Measurements from ENCODE around the gene ACSBG1. TPM values are rescaled to one million over a fixed set of nuclear protein-coding genes. Genes with fewer than 3 reads are reported as not detected.
A peak's percentile ranks its signal among the peaks of the same experiment; 100 is the strongest.

The ACSBG1 gene
- total RNA-seq, 2 donors from 2014 or later: 0.31 TPM; not detected in 1

GRCh38 chr15:78194568-78194925 is 39.8 kb downstream of the ACSBG1 start:
- Mint-ChIP-seq H3K36me3 (no peaks in the 10 kb centered on the region), H3K9me3 (no peaks in the 10 kb centered on the region), H3K27ac (no peak overlapping the region), H3K4me1 (ENCODE audit: low read depth in 2 of 2) (no peaks in the 10 kb centered on the region), H3K27me3 (peaks cover 3 to 9% of the 10 kb centered on the region in 2 donors), H3K4me3 (no peak overlapping the region)
- ATAC-seq (no peak), DNase-seq (ENCODE audit: low spot score) (no peak)

DNA sequence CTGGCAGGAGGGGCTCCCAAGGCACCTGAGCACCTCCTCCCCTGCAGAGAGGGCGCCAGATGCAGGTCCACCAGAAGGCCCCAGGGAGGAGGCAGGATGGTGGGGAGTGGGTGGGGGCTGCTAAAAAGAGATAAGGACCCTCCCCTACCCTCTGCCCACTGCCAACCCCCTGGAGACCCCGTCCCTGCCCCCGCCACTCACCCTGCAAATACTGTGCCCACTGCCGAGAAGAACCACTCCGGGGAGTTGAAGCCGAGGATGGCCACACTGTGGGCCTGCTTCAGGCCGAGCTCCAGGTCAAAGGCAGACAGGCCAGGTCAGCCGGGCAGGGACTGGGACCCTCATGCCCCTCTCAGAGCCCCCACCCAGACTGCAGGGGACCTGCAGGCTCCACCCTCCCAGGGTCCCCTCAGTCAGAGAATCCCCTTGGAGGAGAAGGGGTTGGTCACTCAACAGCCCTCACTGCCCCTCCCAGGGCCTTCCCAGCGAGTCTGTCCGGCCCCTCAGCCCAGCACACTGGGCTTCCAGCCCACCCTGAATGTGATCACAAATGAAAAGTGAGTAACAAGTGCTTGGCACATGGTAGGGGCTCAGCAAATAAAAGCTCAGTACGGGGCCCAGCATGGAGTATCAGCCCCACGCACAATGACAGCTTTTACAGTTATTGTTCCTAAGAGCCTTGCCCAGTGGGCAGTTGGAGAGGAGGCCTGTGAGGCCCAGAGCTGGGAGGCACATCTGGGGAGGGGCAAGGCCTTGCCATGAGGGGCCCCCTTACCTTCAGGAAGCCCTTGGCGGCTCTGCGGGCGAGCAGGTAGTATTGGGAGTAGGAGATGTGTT is 40.4 kb downstream of the ACSBG1 start:
- DNase-seq (ENCODE audit: low spot score) (peak; percentile 22), ATAC-seq (peak; percentile 8 to 26)
- Mint-ChIP-seq H3K27ac (no peak overlapping the region), H3K36me3 (no peaks in the 10 kb centered on the region), H3K4me1 (ENCODE audit: low read depth in 2 of 2) (no peaks in the 10 kb centered on the region), H3K9me3 (no peaks in the 10 kb centered on the region), H3K27me3 (peaks cover 3 to 9% of the 10 kb centered on the region in 2 donors), H3K4me3 (no peak overlapping the region)

- Mint-ChIP-seq H3K27me3 (peaks cover 3 to 9% of the 10 kb centered on the region in 2 donors), H3K27ac (no peak overlapping the region), H3K4me1 (ENCODE audit: low read depth in 2 of 2) (no peaks in the 10 kb centered on the region), H3K9me3 (no peaks in the 10 kb centered on the region), H3K4me3 (no peak overlapping the region), H3K36me3 (no peaks in the 10 kb centered on the region)
- ATAC-seq (peak in 1 of 2 donors; percentile 49), DNase-seq (ENCODE audit: low spot score) (peak; percentile 56)
Measured at GRCh38 chr15:78192826-78193594, 41.4 kb downstream of the ACSBG1 start.

- no peak overlapping the region for H3K27ac Mint-ChIP-seq
- peaks cover 9 to 15% of the 10 kb centered on the region in 2 donors for H3K27me3 Mint-ChIP-seq
- H3K36me3 Mint-ChIP-seq: peaks cover 12% of the 10 kb centered on the region
- H3K4me1 Mint-ChIP-seq (ENCODE audit: low read depth in 2 of 2): no peaks in the 10 kb centered on the region
- DNase-seq (ENCODE audit: low spot score) (no peak), ATAC-seq (no peak)
- H3K4me3 Mint-ChIP-seq: no peak overlapping the region
- no peaks in the 10 kb centered on the region for H3K9me3 Mint-ChIP-seq
Measured at GRCh38 chr15:78182821-78183220, 51.5 kb downstream of the ACSBG1 start.

DNA sequence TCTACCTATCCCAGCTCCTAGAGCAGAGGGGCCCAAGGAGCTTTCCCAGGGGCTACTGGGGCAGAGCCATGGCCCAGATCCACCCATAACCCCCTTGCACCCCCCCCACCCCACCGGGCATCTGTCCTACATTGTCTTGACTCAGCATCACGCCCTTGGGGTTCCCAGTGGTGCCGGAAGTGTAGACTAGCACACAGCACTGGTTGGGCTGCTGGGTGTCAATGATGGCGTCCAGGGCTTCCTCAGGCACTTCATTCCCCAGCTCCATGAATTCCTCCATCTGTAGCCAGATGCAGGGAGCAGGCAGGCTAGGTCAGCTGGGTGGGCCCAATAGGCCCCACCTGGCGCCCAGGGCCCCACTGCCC is 52.0 kb downstream of the ACSBG1 start:
- peaks cover 9 to 15% of the 10 kb centered on the region in 2 donors for H3K27me3 Mint-ChIP-seq
- peaks cover 12% of the 10 kb centered on the region for H3K36me3 Mint-ChIP-seq
- H3K27ac Mint-ChIP-seq: no peak overlapping the region
- H3K9me3 Mint-ChIP-seq: no peaks in the 10 kb centered on the region
- DNase-seq (ENCODE audit: low spot score) (no peak), ATAC-seq (no peak)
- no peaks in the 10 kb centered on the region for H3K4me1 Mint-ChIP-seq (ENCODE audit: low read depth in 2 of 2)
- H3K4me3 Mint-ChIP-seq: no peak overlapping the region

DNA sequence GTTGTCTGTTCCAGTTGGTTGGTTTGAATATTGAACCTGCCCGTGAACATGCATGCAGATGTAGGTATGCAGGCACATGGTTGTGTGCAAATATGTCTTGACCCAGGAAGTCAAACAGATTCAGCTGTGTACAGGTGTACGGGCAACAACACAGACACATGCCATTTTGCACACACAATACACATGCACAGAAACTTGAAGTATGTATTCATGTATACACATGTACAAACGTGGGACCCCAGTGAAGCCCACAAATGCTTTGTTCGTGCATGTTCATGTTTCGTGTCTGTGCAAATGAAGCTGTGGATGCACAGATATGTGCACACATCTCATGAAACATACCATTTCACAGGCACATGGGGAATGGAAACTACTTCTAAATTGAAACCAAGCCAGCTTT is 54.5 kb downstream of the ACSBG1 start:
- H3K27ac Mint-ChIP-seq: no peak overlapping the region
- H3K27me3 Mint-ChIP-seq: peaks cover 0 to 3% of the 10 kb centered on the region in 2 donors
- no peak for DNase-seq (ENCODE audit: low spot score)
- no peaks in the 10 kb centered on the region for H3K9me3 Mint-ChIP-seq
- no peak overlapping the region for H3K4me3 Mint-ChIP-seq
- ATAC-seq: no peak
- peaks cover under 1% of the 10 kb centered on the region in 2 donors for H3K4me1 Mint-ChIP-seq (ENCODE audit: low read depth in 2 of 2)
- no peaks in the 10 kb centered on the region for H3K36me3 Mint-ChIP-seq

- no peak for ATAC-seq
- peaks cover 0 to 3% of the 10 kb centered on the region in 2 donors for H3K27me3 Mint-ChIP-seq
- H3K36me3 Mint-ChIP-seq: no peaks in the 10 kb centered on the region
- H3K4me3 Mint-ChIP-seq: no peak overlapping the region
- no peaks in the 10 kb centered on the region for H3K9me3 Mint-ChIP-seq
- no peak for DNase-seq (ENCODE audit: low spot score)
- H3K27ac Mint-ChIP-seq: no peak overlapping the region
- peaks cover 5 to 6% of the 10 kb centered on the region in 2 donors for H3K4me1 Mint-ChIP-seq (ENCODE audit: low read depth in 2 of 2)
Measured at GRCh38 chr15:78179286-78179840, 55.0 kb downstream of the ACSBG1 start.

GRCh38 chr15:78178064-78178463 is 56.3 kb downstream of the ACSBG1 start:
- no peaks in the 10 kb centered on the region for H3K36me3 Mint-ChIP-seq
- H3K27me3 Mint-ChIP-seq: peaks cover 0 to 3% of the 10 kb centered on the region in 2 donors
- H3K9me3 Mint-ChIP-seq: no peaks in the 10 kb centered on the region
- DNase-seq (ENCODE audit: low spot score) (no peak), ATAC-seq (no peak)
- H3K4me1 Mint-ChIP-seq (ENCODE audit: low read depth in 2 of 2): peaks cover 12 to 14% of the 10 kb centered on the region in 2 donors
- H3K27ac Mint-ChIP-seq: no peak overlapping the region
- no peak overlapping the region for H3K4me3 Mint-ChIP-seq

DNA sequence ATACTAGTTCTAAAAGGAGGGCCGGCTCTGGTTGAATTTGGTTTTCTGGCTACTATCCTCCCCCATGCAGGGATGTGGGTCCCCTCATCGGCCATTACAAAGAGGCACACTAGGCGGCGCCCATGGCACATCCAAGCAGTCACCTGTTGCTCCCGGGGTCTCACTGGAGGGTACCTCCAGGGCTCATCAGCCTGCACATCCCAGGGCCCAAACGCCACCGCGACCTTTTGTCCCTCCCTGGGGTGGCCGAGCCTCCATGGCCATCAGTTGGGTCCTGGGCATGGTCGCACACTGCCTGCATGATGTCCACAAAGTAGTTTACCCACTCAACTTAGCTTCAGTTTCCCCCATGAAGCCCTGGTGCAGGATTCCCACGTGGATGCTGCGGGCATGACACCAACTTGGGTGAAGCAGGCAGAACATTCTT is 56.9 kb downstream of the ACSBG1 start:
- Mint-ChIP-seq H3K4me3 (no peak overlapping the region), H3K36me3 (no peaks in the 10 kb centered on the region), H3K9me3 (no peaks in the 10 kb centered on the region), H3K4me1 (ENCODE audit: low read depth in 2 of 2) (peaks cover 14 to 15% of the 10 kb centered on the region in 2 donors), H3K27ac (no peak overlapping the region), H3K27me3 (peaks cover 0 to 3% of the 10 kb centered on the region in 2 donors)
- DNase-seq (ENCODE audit: low spot score): no peak
- no peak for ATAC-seq

DNA sequence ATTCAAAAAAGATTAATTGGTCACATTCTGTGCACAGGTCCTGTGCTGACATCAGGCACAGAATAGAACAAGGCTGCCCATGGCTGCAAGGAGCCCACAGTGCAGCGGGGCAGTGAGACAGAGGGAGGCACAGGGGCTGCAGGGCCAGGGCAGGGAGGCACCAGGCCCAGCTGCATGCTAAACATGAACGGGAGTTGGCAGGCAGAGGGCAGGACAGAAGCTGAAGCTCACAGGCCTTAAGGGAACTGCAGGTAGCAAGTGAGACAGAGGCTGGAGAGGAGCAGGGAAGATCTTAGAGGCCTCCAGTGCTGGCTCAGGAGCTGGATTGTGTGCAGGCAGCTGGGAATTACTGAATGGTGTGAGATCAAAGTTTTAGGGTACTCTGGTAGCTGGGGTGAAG is 59.0 kb downstream of the ACSBG1 start:
- Mint-ChIP-seq H3K9me3 (no peaks in the 10 kb centered on the region), H3K36me3 (peaks cover 3% of the 10 kb centered on the region), H3K4me3 (no peak overlapping the region), H3K4me1 (ENCODE audit: low read depth in 2 of 2) (peaks cover 14 to 15% of the 10 kb centered on the region in 2 donors), H3K27me3 (peaks cover 0 to 3% of the 10 kb centered on the region in 2 donors), H3K27ac (no peak overlapping the region)
- ATAC-seq: no peak
- no peak for DNase-seq (ENCODE audit: low spot score)

GRCh38 chr15:78174401-78174800 is 60.0 kb downstream of the ACSBG1 start:
- Mint-ChIP-seq H3K36me3 (peaks cover 9% of the 10 kb centered on the region), H3K4me1 (ENCODE audit: low read depth in 2 of 2) (peaks cover 14 to 15% of the 10 kb centered on the region in 2 donors), H3K4me3 (no peak overlapping the region), H3K9me3 (no peaks in the 10 kb centered on the region), H3K27me3 (peaks cover 0 to 3% of the 10 kb centered on the region in 2 donors), H3K27ac (no peak overlapping the region)
- ATAC-seq: peak in 1 of 2 donors; percentile 41
- no peak for DNase-seq (ENCODE audit: low spot score)

DNA sequence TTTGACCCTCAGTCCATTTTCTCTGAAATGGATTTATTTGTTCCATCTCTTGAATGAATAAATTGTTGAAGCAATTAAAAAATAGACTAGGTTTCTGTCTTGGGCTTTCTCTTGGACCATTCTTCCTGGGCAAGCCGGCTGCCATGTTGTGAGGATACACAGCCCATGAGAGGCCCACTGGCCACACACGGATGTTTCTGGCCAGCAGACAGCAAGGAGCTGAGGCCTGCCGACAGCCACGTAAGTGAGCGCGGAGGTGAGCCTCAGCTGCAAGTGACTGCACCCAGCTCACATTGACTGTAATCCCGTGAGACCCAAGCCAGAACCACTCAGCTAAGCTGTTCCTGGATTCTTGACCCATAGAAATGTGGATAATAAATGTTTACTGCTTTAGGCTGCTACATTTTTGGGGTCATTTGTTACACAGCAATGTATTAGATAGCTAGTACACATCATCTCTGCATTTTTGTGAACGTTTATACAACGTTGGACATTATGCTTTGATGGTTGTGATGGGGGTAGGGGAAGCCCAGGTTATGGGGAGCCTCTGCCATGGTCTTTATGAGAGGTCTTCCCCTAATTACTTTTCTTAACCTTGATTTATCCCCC is 62.4 kb downstream of the ACSBG1 start:
- H3K27ac Mint-ChIP-seq: no peak overlapping the region
- peaks cover 18 to 22% of the 10 kb centered on the region in 2 donors for H3K4me1 Mint-ChIP-seq (ENCODE audit: low read depth in 2 of 2)
- no peaks in the 10 kb centered on the region for H3K9me3 Mint-ChIP-seq
- DNase-seq (ENCODE audit: low spot score) (no peak), ATAC-seq (no peak)
- no peak overlapping the region for H3K4me3 Mint-ChIP-seq
- H3K27me3 Mint-ChIP-seq: peaks cover 0 to 3% of the 10 kb centered on the region in 2 donors
- peaks cover 22% of the 10 kb centered on the region for H3K36me3 Mint-ChIP-seq

GRCh38 chr15:78170848-78171773 is 63.3 kb downstream of the ACSBG1 start:
- peaks cover 25% of the 10 kb centered on the region for H3K36me3 Mint-ChIP-seq
- peaks cover 20 to 27% of the 10 kb centered on the region in 2 donors for H3K4me1 Mint-ChIP-seq (ENCODE audit: low read depth in 2 of 2)
- H3K9me3 Mint-ChIP-seq: no peaks in the 10 kb centered on the region
- H3K27me3 Mint-ChIP-seq: peaks cover 0 to 3% of the 10 kb centered on the region in 2 donors
- H3K27ac Mint-ChIP-seq: no peak overlapping the region
- no peak overlapping the region for H3K4me3 Mint-ChIP-seq
- DNase-seq (ENCODE audit: low spot score): no peak
- ATAC-seq: no peak
